22Rv1 (cell line): ENCODE results near the gene PTPRG.

Source experiments
- ZFX ChIP-seq: fragments of 450-650 bp; IDR thresholded peaks from 2 replicates; pipeline ENCODE4 v1.6.1; 2017; ENCODE audit warnings: antibody characterized with exemption, borderline replicate concordance
- TF ChIP-seq, protein P1 (sequence below): fragments of 450-650 bp; IDR thresholded peaks from 2 replicates; pipeline ENCODE4 v1.5.1; 2017; ENCODE audit warnings: mild to moderate bottlenecking

GRCh38 chr3:61831973-61832372, 270.6 kb downstream of the PTPRG start:
- TF ChIP-seq, protein P1, sequence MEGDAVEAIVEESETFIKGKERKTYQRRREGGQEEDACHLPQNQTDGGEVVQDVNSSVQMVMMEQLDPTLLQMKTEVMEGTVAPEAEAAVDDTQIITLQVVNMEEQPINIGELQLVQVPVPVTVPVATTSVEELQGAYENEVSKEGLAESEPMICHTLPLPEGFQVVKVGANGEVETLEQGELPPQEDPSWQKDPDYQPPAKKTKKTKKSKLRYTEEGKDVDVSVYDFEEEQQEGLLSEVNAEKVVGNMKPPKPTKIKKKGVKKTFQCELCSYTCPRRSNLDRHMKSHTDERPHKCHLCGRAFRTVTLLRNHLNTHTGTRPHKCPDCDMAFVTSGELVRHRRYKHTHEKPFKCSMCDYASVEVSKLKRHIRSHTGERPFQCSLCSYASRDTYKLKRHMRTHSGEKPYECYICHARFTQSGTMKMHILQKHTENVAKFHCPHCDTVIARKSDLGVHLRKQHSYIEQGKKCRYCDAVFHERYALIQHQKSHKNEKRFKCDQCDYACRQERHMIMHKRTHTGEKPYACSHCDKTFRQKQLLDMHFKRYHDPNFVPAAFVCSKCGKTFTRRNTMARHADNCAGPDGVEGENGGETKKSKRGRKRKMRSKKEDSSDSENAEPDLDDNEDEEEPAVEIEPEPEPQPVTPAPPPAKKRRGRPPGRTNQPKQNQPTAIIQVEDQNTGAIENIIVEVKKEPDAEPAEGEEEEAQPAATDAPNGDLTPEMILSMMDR, result no peak
- no peak for TF ChIP-seq ZFX
